GM12892 (cell line): ENCODE results near the gene SDK1.

Experiments used
- DNase-seq: peaks from one replicate; pipeline ENCODE4 v3.0.0; 2011; ENCODE audit not compliant: insufficient read length
- FAIRE-seq: peaks from 2 replicates; lab custom pipeline; 2011; peaks lifted over from hg19 to GRCh38; lab: Jason Lieb, UNC
- POLR2A ChIP-seq: IDR thresholded peaks from 2 replicates; pipeline ENCODE4 v1.6.1; 2011; ENCODE audit warnings: low read depth, low read length, control low read depth
- POLR2AphosphoS5 ChIP-seq: IDR thresholded peaks from 2 replicates; pipeline ENCODE4 v1.6.1; 2011; ENCODE audit warnings: low read depth, low read length, control low read depth
- TAF1 ChIP-seq: IDR thresholded peaks from 2 replicates; pipeline ENCODE4 v1.6.1; 2011; ENCODE audit warnings: low read depth, mild to moderate bottlenecking, control low read depth, low read length, borderline replicate concordance

Gene SDK1

DNA sequence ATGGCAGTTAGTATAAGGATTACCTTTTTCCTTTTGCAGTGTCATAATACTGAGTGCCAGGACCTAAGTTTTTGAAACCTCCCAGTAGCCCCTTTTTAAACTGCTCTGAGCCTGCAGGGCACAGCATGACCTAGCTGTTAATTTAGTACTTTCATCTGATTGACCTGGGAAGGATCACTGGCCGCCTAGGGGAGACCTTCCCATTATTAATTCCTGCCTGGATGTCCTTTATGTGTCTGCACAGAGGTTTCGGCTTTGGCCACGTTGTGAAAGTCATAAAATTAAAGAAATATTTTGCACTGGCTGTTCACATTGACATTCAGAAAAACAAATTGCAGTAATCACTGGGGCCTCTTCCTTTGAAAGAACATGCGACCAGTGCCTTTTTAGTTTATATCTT is 290.2 kb downstream of the SDK1 start:
- no peak for TF ChIP-seq POLR2AphosphoS5
- TF ChIP-seq TAF1 = no peak
- no peak for FAIRE-seq
- no peak for DNase-seq

DNA sequence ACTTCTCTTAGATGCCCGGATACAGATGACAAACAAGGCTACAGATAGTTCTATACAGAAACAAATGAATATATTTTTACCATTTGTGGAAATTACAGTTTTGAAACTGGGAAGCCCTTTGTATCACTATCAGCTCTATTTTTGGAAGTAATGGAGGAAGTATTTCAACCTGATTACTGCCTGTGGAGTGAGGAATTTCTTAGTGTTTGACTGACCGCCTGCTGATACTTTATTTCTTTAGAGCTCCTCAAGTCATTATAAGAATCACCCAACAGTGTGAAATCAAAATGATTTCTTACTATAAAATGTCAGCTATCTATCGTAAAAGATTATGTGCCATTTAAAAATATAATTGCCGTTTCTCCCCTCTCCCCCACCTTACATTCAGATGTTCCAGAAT is 290.9 kb downstream of the SDK1 start:
- DNase-seq (no peak), FAIRE-seq (no peak)
- no peak for TF ChIP-seq POLR2A
- no peak for TF ChIP-seq TAF1
- no peak for TF ChIP-seq POLR2AphosphoS5

- no peak for DNase-seq
These were observed 291.5 kb downstream of the SDK1 start for GRCh38 chr7:3592401-3593134.

DNA sequence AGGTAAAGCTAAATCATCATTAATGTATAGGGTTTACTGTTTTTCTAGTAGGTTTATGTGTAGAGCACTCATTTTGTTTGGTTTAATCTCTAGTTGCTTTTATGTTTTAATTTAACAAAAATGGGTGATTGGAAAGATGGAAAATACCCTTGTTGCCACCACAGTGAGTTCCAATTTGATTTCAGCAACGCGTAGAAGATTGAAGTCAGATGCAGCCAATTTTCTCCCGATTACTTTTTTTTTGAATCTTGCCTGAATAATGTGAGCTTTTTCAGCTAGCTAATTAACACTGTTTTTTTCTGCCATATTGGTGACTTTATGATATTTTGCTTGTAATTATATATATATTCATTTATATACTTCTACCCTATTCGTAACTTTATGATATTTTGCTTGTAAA is 293.8 kb downstream of the SDK1 start:
- FAIRE-seq (no peak), DNase-seq (no peak)
- no peak for TF ChIP-seq POLR2A
- TF ChIP-seq POLR2AphosphoS5 = no peak

More at GRCh38 chr7:3592401-3593134, 291.5 kb downstream of the SDK1 start:
- no peak for FAIRE-seq
- TF ChIP-seq POLR2A (no peak), POLR2AphosphoS5 (no peak), TAF1 (no peak)

GRCh38 chr7:3598854-3599253 is 297.8 kb downstream of the SDK1 start:
- DNase-seq (no peak), FAIRE-seq (no peak)
- TF ChIP-seq POLR2A = no peak
- TF ChIP-seq TAF1 = no peak
- no peak for TF ChIP-seq POLR2AphosphoS5

- TF ChIP-seq POLR2A (no peak), TAF1 (no peak)
- DNase-seq (no peak), FAIRE-seq (no peak)
These were observed 304.2 kb downstream of the SDK1 start for GRCh38 chr7:3605222-3605621.

- no peak for FAIRE-seq
- TF ChIP-seq POLR2AphosphoS5 = no peak
- no peak for DNase-seq
These were observed 305.4 kb downstream of the SDK1 start for GRCh38 chr7:3606436-3606835.

GRCh38 chr7:3607847-3608246 is 306.8 kb downstream of the SDK1 start:
- FAIRE-seq (no peak), DNase-seq (no peak)
- TF ChIP-seq POLR2A (no peak), TAF1 (no peak), POLR2AphosphoS5 (no peak)

GRCh38 chr7:3616306-3616705 is 315.3 kb downstream of the SDK1 start:
- TF ChIP-seq POLR2AphosphoS5 = no peak
- TF ChIP-seq TAF1 = no peak
- TF ChIP-seq POLR2A = no peak
- DNase-seq (no peak), FAIRE-seq (no peak)

- TF ChIP-seq POLR2A (no peak), POLR2AphosphoS5 (no peak)
- FAIRE-seq (no peak), DNase-seq (no peak)
These were observed 329.0 kb downstream of the SDK1 start for GRCh38 chr7:3630081-3630480.

GRCh38 chr7:3634396-3634795 is 333.3 kb downstream of the SDK1 start:
- DNase-seq (no peak), FAIRE-seq (no peak)
- TF ChIP-seq TAF1 (no peak), POLR2A (no peak), POLR2AphosphoS5 (no peak)

- TF ChIP-seq POLR2AphosphoS5 (no peak), TAF1 (no peak), POLR2A (no peak)
- DNase-seq (no peak), FAIRE-seq (no peak)
These were observed 335.2 kb downstream of the SDK1 start for GRCh38 chr7:3636131-3636860.
